Measurements from ENCODE around the gene PSMA4.
A peak's percentile ranks its signal among the peaks of the same experiment; 100 is the strongest.
"Not testable (repeated sequence)": the region's sequence is repeated elsewhere in the genome, so short reads cannot be mapped to it uniquely, and the experiment has no call there.

Gene PSMA4

GRCh38 chr15:78540141-78540870 is at the start of gene PSMA4:
PSMA4 (plus strand) TSS chr15:78540444; CDS start chr15:78541928, 1,484 bp downstream.
- peak; percentile 45 for DNase-seq (ENCODE audit: low read depth)
- peak within 1 kb of the TSS; percentile 79 for H3K4me3 ChIP-seq (ENCODE audit: low read depth, low read length)

GRCh38 chr15:78492872-78493271 is 47.4 kb upstream of the PSMA4 start:
- DNase-seq (ENCODE audit: low read depth), result peak; percentile 20
- no peak overlapping the region for H3K4me3 ChIP-seq (ENCODE audit: low read depth, low read length)

GRCh38 chr15:78501857-78502256 is 38.4 kb upstream of the PSMA4 start:
- DNase-seq (ENCODE audit: low read depth), result no peak
- H3K4me3 ChIP-seq (ENCODE audit: low read depth, low read length), result no peak overlapping the region

- no peak overlapping the region for H3K4me3 ChIP-seq (ENCODE audit: low read depth, low read length)
- DNase-seq (ENCODE audit: low read depth), result no peak
These were observed 37.6 kb upstream of the PSMA4 start for GRCh38 chr15:78502641-78503040.

DNA sequence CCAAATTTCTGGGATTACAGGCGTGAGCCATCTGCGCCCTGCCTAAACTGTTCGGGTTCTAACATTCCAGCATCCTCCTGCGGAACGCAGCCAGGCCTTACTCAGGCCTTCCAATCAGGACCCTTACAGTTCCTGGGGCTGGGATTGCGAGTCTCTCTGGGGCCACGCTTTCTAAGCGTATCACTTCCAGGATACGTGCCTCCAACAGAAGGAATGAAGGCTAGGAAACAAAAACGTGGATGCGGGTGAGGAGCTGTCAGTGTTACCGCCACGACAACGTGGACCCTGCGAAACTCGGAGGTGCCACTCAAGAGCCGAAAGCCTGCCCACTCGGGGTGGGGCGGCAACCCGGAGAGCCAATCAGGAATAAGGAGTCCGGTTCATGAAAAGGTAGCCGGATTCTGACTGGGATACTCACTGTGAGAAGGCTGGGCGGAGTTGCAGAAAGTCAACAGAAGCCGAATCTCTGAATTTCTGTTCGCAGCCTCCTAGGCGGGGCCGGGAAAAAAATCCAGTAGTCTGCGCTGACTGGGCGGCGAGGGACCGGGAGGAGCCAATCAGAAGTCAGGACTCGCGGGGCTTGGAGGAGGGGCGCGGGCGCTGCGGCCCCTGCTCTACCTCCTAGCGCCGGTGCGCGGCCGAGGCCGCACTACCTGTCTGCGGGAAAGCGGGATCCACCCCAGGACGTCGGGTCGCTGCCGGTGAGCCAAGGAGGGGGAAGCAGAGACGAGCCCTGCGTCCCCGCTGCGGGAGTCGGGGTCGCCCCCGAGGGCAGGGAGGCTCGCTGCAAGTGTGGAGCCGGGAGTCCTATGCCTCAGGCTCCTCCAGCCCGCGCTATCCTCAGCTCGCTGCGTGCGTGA is 33.0 kb upstream of the PSMA4 start, which contains the start of gene HYKK:
Gene HYKK (plus strand): TSS at position 607 of the 860 bp plus-strand sequence. CDS start 5,512 bp downstream, outside the sequence.
- peak; percentile 88 for DNase-seq (ENCODE audit: low read depth)
- H3K4me3 ChIP-seq (ENCODE audit: low read depth, low read length), result peak within 1 kb of the TSS; percentile 81

- DNase-seq (ENCODE audit: low read depth), result no peak
- peak overlapping the region; percentile 81 for H3K4me3 ChIP-seq (ENCODE audit: low read depth, low read length)
These were observed 32.4 kb upstream of the PSMA4 start for GRCh38 chr15:78507831-78508160.

DNA sequence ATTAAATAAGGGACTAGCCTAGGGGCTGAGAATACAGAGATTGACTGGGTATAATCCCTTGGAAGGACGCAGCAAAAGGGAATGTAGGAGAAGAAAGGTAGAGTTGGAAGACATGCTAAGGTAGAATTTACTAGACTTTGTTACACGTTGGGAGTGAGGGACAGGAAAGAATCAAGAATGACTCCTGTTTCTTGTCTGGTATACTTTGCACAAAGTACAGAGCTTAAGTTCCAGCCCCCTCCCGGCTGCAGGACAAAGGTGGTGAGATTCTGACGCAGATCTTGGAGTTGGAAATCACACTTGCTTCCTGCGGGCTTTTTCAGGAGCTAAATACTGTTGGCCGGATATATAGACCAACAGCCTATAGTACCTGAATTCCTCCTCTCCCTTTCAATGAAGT is 32.0 kb upstream of the PSMA4 start:
- peak overlapping the region; percentile 81 for H3K4me3 ChIP-seq (ENCODE audit: low read depth, low read length)
- no peak for DNase-seq (ENCODE audit: low read depth)

DNA sequence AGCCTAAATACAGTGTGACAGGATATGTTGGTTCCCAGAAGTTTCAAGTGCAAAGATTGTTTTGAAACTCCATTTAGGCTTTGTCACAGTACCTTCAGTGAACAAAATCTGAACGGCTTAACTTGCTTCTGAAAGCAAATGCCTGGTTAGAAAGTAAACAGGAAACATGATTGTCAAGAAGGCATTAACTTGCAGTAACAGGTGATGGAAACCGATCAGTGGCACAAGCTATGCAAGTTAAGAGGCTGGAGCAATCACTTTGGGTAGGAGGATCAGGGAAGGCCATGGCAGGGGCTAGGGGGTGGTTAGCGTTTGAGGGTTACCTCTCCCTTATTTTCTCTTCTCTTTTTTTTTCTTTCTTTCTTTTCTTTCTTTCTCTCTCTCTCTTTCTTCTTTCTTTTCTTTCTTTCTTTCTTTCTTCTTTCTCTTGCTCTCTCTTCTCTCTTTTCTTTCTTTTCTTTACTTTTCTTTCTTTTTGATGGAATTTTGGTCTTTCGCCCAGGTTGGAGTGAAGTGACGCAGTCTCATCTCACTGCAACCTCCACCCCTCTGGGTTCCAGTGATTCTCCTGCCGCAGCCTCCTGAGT is 30.4 kb upstream of the PSMA4 start:
- DNase-seq (ENCODE audit: low read depth), result no peak
- H3K4me3 ChIP-seq (ENCODE audit: low read depth, low read length), result no peak overlapping the region

GRCh38 chr15:78520035-78520434 is 20.2 kb upstream of the PSMA4 start:
- DNase-seq (ENCODE audit: low read depth), result not testable (repeated sequence)

GRCh38 chr15:78524230-78524629 is 16.0 kb upstream of the PSMA4 start:
- no peak for DNase-seq (ENCODE audit: low read depth)
- H3K4me3 ChIP-seq (ENCODE audit: low read depth, low read length), result no peak overlapping the region

More at GRCh38 chr15:78520035-78520434, 20.2 kb upstream of the PSMA4 start:
- not testable (repeated sequence) for H3K4me3 ChIP-seq (ENCODE audit: low read depth, low read length)

DNA sequence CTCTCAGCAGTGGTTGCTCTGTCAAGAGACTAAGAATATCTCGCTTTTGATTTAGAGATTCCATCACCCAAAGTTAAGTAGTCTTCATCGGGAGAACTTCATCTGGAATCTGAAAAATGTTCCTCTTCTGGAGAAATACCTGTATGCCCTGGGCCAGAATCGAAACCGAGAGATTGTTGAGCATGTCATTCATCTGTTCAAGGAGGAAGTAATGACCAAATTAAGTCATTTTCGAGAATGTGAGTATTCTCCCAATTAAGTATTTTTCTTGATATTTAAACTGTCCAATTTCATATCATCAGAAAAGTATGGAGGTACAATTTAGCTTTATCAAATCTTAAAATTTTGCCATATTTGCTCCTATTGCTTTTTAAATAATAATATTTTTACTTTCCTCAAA is 12.9 kb upstream of the PSMA4 start:
- no peak for DNase-seq (ENCODE audit: low read depth)
- no peak overlapping the region for H3K4me3 ChIP-seq (ENCODE audit: low read depth, low read length)

DNA sequence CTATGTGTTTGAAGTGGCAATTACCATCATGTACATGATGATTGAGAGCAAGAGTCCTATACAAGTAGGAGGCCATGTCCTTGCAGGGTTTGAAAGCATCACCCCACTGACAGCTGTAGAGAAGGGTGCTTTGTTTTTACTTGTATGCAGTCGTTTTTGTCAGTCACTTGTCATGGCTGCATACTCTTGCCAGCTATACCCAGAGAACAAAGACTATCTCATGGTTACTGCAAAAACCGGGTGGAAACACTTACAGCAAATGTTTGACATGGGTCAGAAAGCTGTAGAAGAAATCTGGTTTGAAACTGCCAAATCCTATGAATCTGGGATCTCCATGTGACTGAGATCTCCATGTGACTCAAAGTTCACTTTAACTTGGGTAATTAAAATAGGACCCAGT is 6.9 kb upstream of the PSMA4 start:
- H3K4me3 ChIP-seq (ENCODE audit: low read depth, low read length), result no peak overlapping the region
- DNase-seq (ENCODE audit: low read depth), result no peak

- H3K4me3 ChIP-seq (ENCODE audit: low read depth, low read length), result no peak overlapping the region
- peak; percentile 21 for DNase-seq (ENCODE audit: low read depth)
These were observed 4.1 kb upstream of the PSMA4 start for GRCh38 chr15:78536134-78536533.

GRCh38 chr15:78537266-78537905 is 2.9 kb upstream of the PSMA4 start:
- no peak overlapping the region for H3K4me3 ChIP-seq (ENCODE audit: low read depth, low read length)
- DNase-seq (ENCODE audit: low read depth), result no peak

GRCh38 chr15:78538358-78538757 is 1.9 kb upstream of the PSMA4 start:
- DNase-seq (ENCODE audit: low read depth), result no peak
- H3K4me3 ChIP-seq (ENCODE audit: low read depth, low read length), result no peak overlapping the region

GRCh38 chr15:78539464-78540140 is 642 bp upstream of the PSMA4 start:
- H3K4me3 ChIP-seq (ENCODE audit: low read depth, low read length), result peak overlapping the region; percentile 79
- not testable (repeated sequence) for DNase-seq (ENCODE audit: low read depth)

DNA sequence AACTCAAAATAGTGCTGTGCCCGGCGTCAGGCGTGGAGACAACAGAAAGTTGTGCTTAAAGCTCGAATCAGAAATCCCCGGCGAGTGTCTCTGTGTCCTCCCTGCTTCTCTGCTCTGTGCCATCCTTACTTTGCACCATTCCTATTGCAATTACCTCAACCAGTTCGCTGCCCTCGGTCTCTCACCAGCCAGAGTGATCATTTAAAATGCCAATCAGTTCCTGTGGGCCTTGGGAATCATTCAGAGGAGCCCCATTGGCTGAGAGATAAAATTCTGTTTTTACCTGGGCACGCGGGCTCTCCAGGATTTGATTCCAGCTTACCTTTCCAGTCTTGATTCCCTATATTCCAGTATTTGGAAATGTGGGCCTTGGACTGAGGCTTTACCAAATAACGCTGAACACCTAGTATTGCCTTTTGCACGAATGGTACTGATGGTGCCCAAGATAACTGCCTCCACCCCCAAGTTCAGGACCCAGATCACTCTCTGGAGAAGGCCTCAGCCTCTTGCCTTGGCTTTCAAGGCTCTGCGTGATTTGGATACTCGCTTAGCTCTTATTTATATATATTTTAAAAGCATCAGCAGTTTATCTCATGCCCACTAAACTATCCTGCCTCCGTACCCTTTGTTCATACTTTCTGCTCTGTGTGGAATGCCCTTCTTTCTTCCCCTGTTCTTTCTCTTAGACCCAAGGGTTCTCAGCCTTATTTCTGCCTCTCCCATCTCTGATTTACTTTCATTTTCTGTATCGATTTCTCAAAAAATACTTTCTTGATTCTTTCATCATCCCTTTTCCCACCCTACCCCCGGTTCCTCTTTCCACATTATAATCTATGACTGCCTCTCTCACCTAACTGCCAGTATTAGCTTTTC is 863 bp downstream of the PSMA4 start:
- no peak for DNase-seq (ENCODE audit: low read depth)
- peak overlapping the region; percentile 79 for H3K4me3 ChIP-seq (ENCODE audit: low read depth, low read length)

- DNase-seq (ENCODE audit: low read depth), result no peak
- peak overlapping the region; percentile 79 for H3K4me3 ChIP-seq (ENCODE audit: low read depth, low read length)
These were observed 1.4 kb downstream of the PSMA4 start for GRCh38 chr15:78541744-78542034.

GRCh38 chr15:78542647-78543046 is 2.4 kb downstream of the PSMA4 start:
- H3K4me3 ChIP-seq (ENCODE audit: low read depth, low read length), result no peak overlapping the region

More at GRCh38 chr15:78542647-78543046, 2.4 kb downstream of the PSMA4 start:
- no peak for DNase-seq (ENCODE audit: low read depth)

All from skeletal muscle cell (primary cell).